Measurements from ENCODE around the gene DBN1.

Gene DBN1

GRCh38 chr5:177504086-177505056, 30.9 kb upstream of the DBN1 start:
- no peak for DNase-seq

- DNase-seq: no peak
Measured at GRCh38 chr5:177503351-177504085, 30.1 kb upstream of the DBN1 start.

DNA sequence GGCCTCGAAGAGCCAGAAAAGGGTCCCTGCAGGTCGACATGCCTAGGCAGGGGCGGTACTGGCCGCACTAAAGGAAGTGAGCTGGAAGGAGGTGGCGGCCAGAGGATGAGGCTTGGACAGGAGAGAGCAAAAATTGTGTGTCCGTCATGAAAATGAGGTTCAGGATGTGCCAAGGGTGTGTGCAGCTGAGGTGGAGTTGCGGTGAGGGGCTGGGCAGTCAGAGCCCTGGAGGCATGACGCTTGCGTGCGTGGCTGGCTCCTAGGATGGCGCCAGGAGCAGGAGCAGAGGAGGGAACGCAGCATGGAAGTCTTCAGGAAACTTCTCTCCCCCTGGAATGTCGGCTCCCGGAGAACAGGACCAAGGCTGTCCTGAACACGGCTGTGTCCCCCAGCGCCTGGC, 29.5 kb upstream of the DBN1 start:
- DNase-seq: no peak

GRCh38 chr5:177501874-177502678, 28.6 kb upstream of the DBN1 start:
- DNase-seq: no peak

- peak; percentile 85 to 88 for DNase-seq
Measured at GRCh38 chr5:177500685-177501522, 27.5 kb upstream of the DBN1 start.

- no peak for DNase-seq
Measured at GRCh38 chr5:177499842-177500241, 26.4 kb upstream of the DBN1 start.

GRCh38 chr5:177498013-177498787, 24.8 kb upstream of the DBN1 start:
- no peak for DNase-seq

DNA sequence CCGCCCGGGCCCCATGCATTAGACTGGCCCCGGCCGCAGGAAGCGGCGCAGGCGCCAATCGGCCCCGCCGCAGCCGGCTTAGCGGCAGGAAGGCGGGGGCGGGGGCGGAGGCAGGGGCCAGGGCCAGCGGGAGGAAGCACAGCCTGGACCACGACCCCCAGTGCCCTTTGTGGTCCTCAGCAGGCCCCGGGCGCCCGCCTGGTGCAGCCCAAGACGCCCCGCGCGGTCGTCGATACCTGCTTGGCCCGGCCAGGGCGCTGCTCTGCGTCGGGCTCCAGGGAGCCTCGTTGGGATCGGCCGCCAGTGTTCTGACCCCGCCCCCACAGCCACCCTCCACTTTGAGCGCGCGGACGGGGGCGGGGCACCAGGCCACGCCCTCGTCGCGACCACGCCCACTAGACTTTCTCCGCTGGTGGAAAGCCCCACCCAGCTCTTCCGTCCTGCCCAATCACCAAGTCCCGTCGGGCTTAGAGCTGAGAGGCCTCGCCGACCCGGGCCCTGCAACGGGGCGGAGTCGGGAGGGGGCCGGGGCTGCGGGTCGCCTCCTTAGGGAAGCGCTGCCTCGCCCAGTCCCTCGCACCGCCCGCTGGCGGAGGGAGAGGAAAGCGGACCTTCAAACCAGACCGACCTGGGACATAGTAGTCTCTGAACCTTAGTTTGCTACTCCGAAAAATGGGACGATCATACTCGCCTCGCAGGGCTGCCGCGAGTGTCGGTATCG, 24.0 kb upstream of the DBN1 start, which contains the start of gene PDLIM7:
Gene PDLIM7, minus strand, starts transcription at position 313 of the 721 bp plus-strand sequence. CDS start 1,092 bp downstream, outside the sequence.
- DNase-seq: peak; percentile 94 to 95

GRCh38 chr5:177496727-177497291, 23.4 kb upstream of the DBN1 start:
- no peak for DNase-seq

- DNase-seq: no peak
Measured at GRCh38 chr5:177496070-177496726, 22.8 kb upstream of the DBN1 start.

- no peak for DNase-seq
Measured at GRCh38 chr5:177495243-177496060, 22.0 kb upstream of the DBN1 start.

GRCh38 chr5:177494346-177495195, 21.1 kb upstream of the DBN1 start:
- DNase-seq: no peak

GRCh38 chr5:177493795-177494345, 20.4 kb upstream of the DBN1 start:
- no peak for DNase-seq

DNA sequence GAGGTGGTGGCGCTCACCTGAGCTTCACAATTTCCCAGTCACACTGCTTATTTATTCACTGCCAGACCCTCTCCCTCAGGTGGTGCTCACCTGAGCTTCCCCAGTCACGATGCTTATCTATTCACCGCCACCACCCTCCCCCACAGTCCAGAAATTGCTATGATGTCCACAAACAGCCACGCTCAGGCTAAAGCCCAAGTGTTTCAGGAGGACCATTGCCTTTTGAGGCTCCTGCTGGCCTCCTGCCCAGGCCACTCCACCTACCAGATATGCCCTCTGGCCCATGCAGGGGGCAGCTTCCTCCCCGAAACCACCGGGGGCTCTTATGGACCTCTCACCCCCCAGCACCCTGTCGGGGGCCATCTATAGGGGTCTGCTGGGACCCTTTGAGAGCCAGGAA, 19.4 kb upstream of the DBN1 start:
- no peak for DNase-seq

GRCh38 chr5:177491983-177492746, 18.7 kb upstream of the DBN1 start:
- no peak for DNase-seq

DNA sequence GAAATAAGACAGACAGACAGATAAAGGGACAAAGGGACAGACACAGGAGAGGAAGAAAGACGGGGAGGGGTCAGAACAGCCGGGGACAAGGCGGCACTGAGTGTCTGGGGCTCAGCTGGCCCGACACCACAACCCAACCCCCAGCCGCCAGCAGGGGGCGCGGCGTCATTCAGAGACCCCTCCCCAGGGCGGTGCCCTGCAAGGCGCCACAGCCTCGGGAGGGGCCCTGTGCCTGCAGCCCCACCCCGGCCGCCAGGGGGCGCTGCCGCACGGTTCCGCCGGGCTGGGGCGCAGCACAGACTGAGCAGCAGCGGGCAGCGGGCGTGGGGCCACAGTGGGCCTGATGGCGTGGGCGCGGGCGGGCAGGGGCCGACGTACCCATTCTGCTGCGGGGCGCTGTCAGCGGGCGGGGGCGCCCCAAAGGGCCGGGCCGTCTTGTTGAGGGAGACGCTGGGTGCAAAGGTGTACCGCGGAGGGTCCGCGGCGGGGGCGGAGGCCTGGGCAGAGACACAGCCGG, 18.1 kb upstream of the DBN1 start:
- DNase-seq: no peak
